ENCODE data around the gene MAPK7.

Gene MAPK7

DNA sequence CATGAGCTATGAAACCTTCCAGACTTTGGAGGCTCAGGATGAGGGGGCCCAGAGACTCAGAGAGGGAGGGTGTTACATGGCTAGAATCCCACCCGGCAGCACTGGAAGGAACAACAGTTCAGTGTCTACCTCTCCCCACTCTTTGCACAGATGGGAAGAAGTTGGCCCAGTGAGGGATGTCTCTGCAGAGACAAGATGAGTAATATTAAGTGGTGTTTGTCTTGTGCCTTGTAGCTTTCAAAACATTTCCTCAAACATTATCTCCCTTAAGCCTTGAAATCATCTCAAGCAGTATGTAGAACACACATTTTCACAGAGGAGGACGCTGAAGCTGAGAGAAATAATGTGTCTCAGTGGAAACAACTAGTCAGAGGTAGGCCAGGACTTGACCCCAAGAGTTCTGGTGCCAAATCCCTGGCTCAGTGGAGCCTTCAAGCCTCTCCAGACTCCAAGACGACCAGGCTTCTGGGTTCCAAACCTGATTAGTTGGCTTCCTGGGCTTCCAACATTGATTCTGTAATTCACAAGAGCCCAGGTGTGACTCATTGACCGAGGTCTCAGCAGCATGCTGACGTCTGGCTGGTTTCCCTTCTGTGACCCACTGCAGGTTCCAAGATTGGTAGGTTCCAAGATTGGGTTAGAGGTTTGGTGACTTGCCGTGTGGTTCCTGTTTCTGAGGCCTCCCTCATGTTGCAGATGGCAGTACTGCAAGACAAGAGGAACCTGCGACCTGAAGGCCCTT is 40.1 kb downstream of the MAPK7 start:
- no peak for DNase-seq (ENCODE audit: low read depth)

DNA sequence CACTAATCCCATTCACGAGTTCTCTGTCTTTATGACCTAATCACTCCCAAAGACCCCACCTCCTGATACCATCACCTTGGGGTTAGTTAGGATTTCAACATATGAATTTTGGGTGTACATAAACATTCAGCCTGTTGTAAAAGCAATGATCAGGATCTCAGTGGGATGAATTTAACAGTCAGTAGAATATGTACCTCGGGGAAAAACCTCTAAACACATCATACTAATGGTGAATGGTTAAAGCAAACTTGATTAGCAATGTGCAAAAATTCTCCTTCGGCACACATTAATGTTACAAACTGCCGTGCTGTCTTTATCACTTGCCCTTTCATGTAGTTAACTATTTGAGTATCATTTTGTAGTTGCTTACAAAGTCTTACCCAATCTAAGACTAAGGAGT is 42.9 kb downstream of the MAPK7 start:
- no peak for DNase-seq (ENCODE audit: low read depth)

GRCh38 chr17:19421926-19422325 is 43.6 kb downstream of the MAPK7 start:
- DNase-seq (ENCODE audit: low read depth), result no peak

GRCh38 chr17:19424934-19425868 is 46.9 kb downstream of the MAPK7 start:
- no peak for DNase-seq (ENCODE audit: low read depth)

GRCh38 chr17:19426631-19427030 is 48.3 kb downstream of the MAPK7 start:
- no peak for DNase-seq (ENCODE audit: low read depth)

DNA sequence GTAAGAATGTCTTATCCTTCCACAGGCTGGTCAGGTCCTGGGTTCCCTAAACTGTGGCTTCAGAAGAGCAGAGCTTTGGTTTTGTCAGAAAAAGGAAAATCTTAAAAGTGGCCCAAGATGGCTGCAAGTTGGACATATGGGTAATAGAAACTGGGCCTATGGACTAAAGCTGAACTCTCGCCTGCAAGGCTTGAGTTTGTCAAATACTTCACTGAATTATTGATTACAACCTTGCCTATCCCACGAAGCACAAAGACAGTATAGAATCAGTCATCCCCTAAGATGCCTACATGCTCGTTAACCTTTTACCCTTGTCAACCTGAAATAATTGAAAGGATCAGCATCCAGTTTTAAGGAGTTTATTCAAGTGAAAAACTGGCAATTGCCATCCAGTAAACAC is 53.4 kb downstream of the MAPK7 start:
- DNase-seq (ENCODE audit: low read depth), result no peak

All from activated gamma-delta T cell treated with anti-CD3 and anti-CD28 coated beads, Interleukin-2, amount 50 U/mL, for 16 hours (primary cell).